HEK293 (cell line): ENCODE measurements around the gene CAMK1.

ENCODE experiments used
- CTCF ChIP-seq: fragments of 450-650 bp; formaldehyde crosslinking; IDR thresholded peaks from 2 replicates; pipeline ENCODE4 v1.5.1; 2016; ENCODE audit warnings: missing biosample characterization, missing genetic modification characterization
- KLF10 ChIP-seq: fragments of 450-650 bp; IDR thresholded peaks from 2 replicates; pipeline ENCODE4 v1.5.1; 2018; ENCODE audit warnings: missing biosample characterization, mild to moderate bottlenecking, missing genetic modification characterization
- ZFHX2 ChIP-seq: fragments of 450-650 bp; formaldehyde crosslinking; conservative IDR thresholded peaks from 2 replicates; pipeline ENCODE4 v1.5.1; 2016; ENCODE audit warnings: missing biosample characterization, missing genetic modification characterization
- ZNF24 ChIP-seq: fragments of 450-650 bp; formaldehyde crosslinking; IDR thresholded peaks from 2 replicates; pipeline ENCODE4 v1.5.1; 2016; ENCODE audit warnings: missing biosample characterization, missing genetic modification characterization
- ZNF596 ChIP-seq: fragments of 450-650 bp; IDR thresholded peaks from 2 replicates; pipeline ENCODE4 v1.5.0; 2018; ENCODE audit warnings: missing biosample characterization, mild to moderate bottlenecking, missing genetic modification characterization, moderate library complexity
- ZNF664 ChIP-seq: fragments of 450-650 bp; formaldehyde crosslinking; IDR thresholded peaks from 2 replicates; pipeline ENCODE4 v1.5.1; 2016; ENCODE audit warnings: missing biosample characterization, missing genetic modification characterization

DNA sequence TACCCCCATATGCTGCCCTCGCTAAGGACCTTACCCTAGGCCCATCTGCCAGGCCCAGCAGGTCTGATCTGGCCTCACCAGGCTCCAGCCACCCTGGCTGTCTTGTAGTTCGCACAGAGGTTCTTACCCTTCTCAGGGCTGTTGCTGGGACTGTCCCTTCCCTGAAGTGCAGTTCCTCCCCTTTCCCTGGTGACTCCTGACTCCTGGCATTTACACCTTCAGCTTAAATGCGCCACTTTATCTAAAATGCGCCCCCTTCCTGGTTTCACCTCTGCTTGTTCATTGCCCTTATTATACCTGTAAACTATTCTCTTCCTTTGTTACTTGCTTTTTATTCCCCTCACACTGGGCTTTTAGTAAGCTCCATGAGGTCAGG, 39.5 kb upstream of the CAMK1 start:
- no peak for TF ChIP-seq ZFHX2 (tag by site-specific recombination)
- TF ChIP-seq CTCF (tag by site-specific recombination) = no peak
- no peak for TF ChIP-seq ZNF664 (tag by site-specific recombination)
- TF ChIP-seq KLF10 (tag by site-specific recombination) = no peak
- TF ChIP-seq ZNF24 = no peak
- no peak for TF ChIP-seq ZNF596 (tag by site-specific recombination)
